ENCODE data around the gene SAC3D1. TPM values are rescaled to one million over a fixed set of nuclear protein-coding genes. Genes with fewer than 3 reads are reported as not detected.

SAC3D1 gene
- total and polyA plus RNA-seq, 2 of the 8 experiments (the other 6 are each of a cell fraction or from before 2014, with no cell fraction given), result 19.4 to 25.8 TPM

GRCh38 chr11:65045061-65045460, 4.1 kb downstream of the SAC3D1 start:
- Histone ChIP-seq H3K27ac (ENCODE audit: low read depth, low read length) (no peak overlapping the region), H4K91ac (replicated peaks; ENCODE audit: insufficient read length, low read length) (no peak overlapping the region), H4K20me1 (replicated peaks in 1 of 2; ENCODE audit: control insufficient read depth in 1 of 2, insufficient read depth in 2 of 2, low read length in 2 of 2) (peaks cover 11 to 13% of the 10 kb centered on the region in 2 experiments), H3K14ac (ENCODE audit: insufficient read length) (no peak overlapping the region), H3K36me3 (ENCODE audit: control insufficient read depth in 2 of 4, insufficient read depth in 4 of 4, low read length in 3 of 4) (peaks cover 3 to 12% (median 6%) of the 10 kb centered on the region in 4 experiments; a peak in 4 of 8 replicates), H2BK15ac (ENCODE audit: low read length) (no peak overlapping the region), H3K4ac (replicated peaks; ENCODE audit: insufficient read length, low read depth, low read length) (no peak overlapping the region), H3K9ac (replicated peaks in 1 of 4; ENCODE audit: extremely low read depth in 1 of 4, low read depth in 3 of 4, low read length in 3 of 4) (no peak overlapping the region), H3K4me1 (replicated peaks in 1 of 4; ENCODE audit: control insufficient read depth in 3 of 4, insufficient read depth in 4 of 4, low read length in 3 of 4) (peaks cover 0 to 10% (median 7%) of the 10 kb centered on the region in 4 experiments; a peak in 5 of 7 replicates), H2AFZ (ENCODE audit: low read length) (no peak overlapping the region), H3K18ac (ENCODE audit: extremely low read depth, low read length) (no peak overlapping the region), H2AK5ac (ENCODE audit: low read depth, low read length) (no peak overlapping the region), H2BK120ac (replicated peaks; ENCODE audit: low read depth, low read length) (no peak overlapping the region), H3K56ac (replicated peaks; ENCODE audit: insufficient read length, low read depth, low read length) (no peak overlapping the region), H3K27me3 (replicated peaks in 1 of 4; ENCODE audit: control insufficient read depth in 3 of 4, extremely low read depth in 1 of 4, insufficient read depth in 3 of 4, low read length in 3 of 4) (peaks cover 0 to 9% (median 3%) of the 10 kb centered on the region in 4 experiments; a peak in 3 of 7 replicates), H3K9me3 (ENCODE audit: insufficient read depth in 2 of 2, low read depth in 1 of 2, low read length in 1 of 2) (no peaks in the 10 kb centered on the region), H4K8ac (ENCODE audit: extremely low read depth, insufficient read depth, low read length) (no peak overlapping the region), H2BK20ac (ENCODE audit: low read length) (no peak overlapping the region), H2BK12ac (ENCODE audit: low read depth, low read length) (no peak overlapping the region), H2BK5ac (ENCODE audit: low read depth, low read length) (no peak overlapping the region), H3K23ac (ENCODE audit: insufficient read length) (no peak overlapping the region), H3K23me2 (ENCODE audit: low read depth, low read length) (no peaks in the 10 kb centered on the region; the same call in 1 of the 2 replicates), H3K4me2 (ENCODE audit: insufficient read depth in 1 of 2, low read depth in 2 of 2, low read length in 2 of 2) (no peak overlapping the region), H3K79me1 (ENCODE audit: low read depth, low read length) (peaks cover 2% of the 10 kb centered on the region), H3K4me3 (ENCODE audit: extremely low read depth in 1 of 4, insufficient read depth in 2 of 4, low read depth in 3 of 4, low read length in 4 of 4) (no peak overlapping the region), H3K79me2 (ENCODE audit: control insufficient read depth in 1 of 2, insufficient read depth in 2 of 2, low read length in 2 of 2) (peaks cover 0 to 16% of the 10 kb centered on the region in 2 experiments; a peak in 2 of 4 replicates), H4K5ac (ENCODE audit: insufficient read length, low read depth, low read length) (no peak overlapping the region)
- FAIRE-seq (no peak), DNase-seq (ENCODE audit: low read depth in 1 of 2, low spot score in 2 of 2) (no peak)
- ChIA-PET POLR2A (ENCODE audit: partially characterized antibody) (interaction anchor here (0.6 to 1.3 kb wide), 4 partner anchors 31 to 38 kb away, joined by 3 to 4 read pairs (median 3); no protein-coding TSS in a partner anchor), CTCF (ENCODE audit: partially characterized antibody) (interaction anchor here (0.7 to 2.3 kb wide), 11 partner anchors 9 to 196 kb away, joined by 3 to 12 read pairs (median 5); partner anchors contain the start of gene ARL2)
- WGBS, 2 experiments (ENCODE audit: extremely low coverage in 1 of 2, insufficient coverage in 1 of 2, insufficient read length in 1 of 2, insufficient replicate concordance in 2 of 2, low coverage in 1 of 2, low lambda C conversion rate in 2 of 2, missing lambda C conversion rate in 1 of 2), result 98% methylated on average over 4 of the region's 5 CpGs; no CpG with 5 or more reads in 1 of the 2 experiments
- peak in 2 of 3 experiments; percentile 16 to 17; a peak in 1 of 4 replicates for TF ChIP-seq CTCF (IDR thresholded peaks at IDR 0.05; ENCODE audit: control extremely low read depth in 1 of 3, insufficient read depth in 1 of 3, low read depth in 1 of 3, low read length in 3 of 3)
- no peak for TF ChIP-seq CBX5 (IDR thresholded peaks at IDR 0.05; ENCODE audit: low read depth, low read length)
